T-helper 2 cell treated with Interferon-gamma antibody and Interleukin-4, amounts not matched to agents 5 μg/mL and 100 μg/mL, for 36 hours (primary cell): ENCODE measurements around the gene OTUD7B.
A peak's percentile ranks its signal among the peaks of the same experiment; 100 is the strongest.
"Not testable (repeated sequence)": the region's sequence is repeated elsewhere in the genome, so short reads cannot be mapped to it uniquely, and the experiment has no call there.

ENCODE experiments used
- DNase-seq: peaks from one replicate; pipeline ENCODE4 v3.0.0; 2021; ENCODE audit warnings: low spot score
- H3K27ac Mint-ChIP-seq: one replicate; pipeline ENCODE4 v1.8.0; 2021; ENCODE audit warnings: mild to moderate bottlenecking, mixed read lengths
- H3K27me3 Mint-ChIP-seq: one replicate; pipeline ENCODE4 v1.8.0; 2021; ENCODE audit warnings: low read depth, mixed read lengths
- H3K36me3 Mint-ChIP-seq: one replicate; pipeline ENCODE4 v1.8.0; 2021; ENCODE audit warnings: low read depth, mixed read lengths
- H3K4me1 Mint-ChIP-seq: one replicate; pipeline ENCODE4 v1.8.0; 2021; ENCODE audit warnings: low read depth, mixed read lengths
- H3K4me3 Mint-ChIP-seq: one replicate; pipeline ENCODE4 v1.8.0; 2022; ENCODE audit warnings: mild to moderate bottlenecking, moderate library complexity, mixed read lengths
- H3K9me3 Mint-ChIP-seq: one replicate; pipeline ENCODE4 v1.8.0; 2021; ENCODE audit warnings: mixed read lengths

OTUD7B gene

GRCh38 chr1:149957548-149957947 is 53.0 kb downstream of the OTUD7B start:
- H3K9me3 Mint-ChIP-seq, H3K4me3 Mint-ChIP-seq, H3K4me1 Mint-ChIP-seq, H3K27ac Mint-ChIP-seq, H3K27me3 Mint-ChIP-seq, DNase-seq: not testable (repeated sequence)
- peaks cover 16% of the 10 kb centered on the region for H3K36me3 Mint-ChIP-seq

GRCh38 chr1:149949911-149950310 is 60.6 kb downstream of the OTUD7B start:
- Mint-ChIP-seq H3K27ac (no peak overlapping the region), H3K27me3 (no peaks in the 10 kb centered on the region), H3K4me1 (no peaks in the 10 kb centered on the region), H3K4me3 (no peak overlapping the region), H3K9me3 (no peaks in the 10 kb centered on the region), H3K36me3 (peaks cover 12% of the 10 kb centered on the region)
- DNase-seq, result no peak

GRCh38 chr1:149945206-149945605 is 65.3 kb downstream of the OTUD7B start:
- Mint-ChIP-seq H3K27ac (no peak overlapping the region), H3K4me1 (peaks cover 5% of the 10 kb centered on the region), H3K36me3 (peaks cover 10% of the 10 kb centered on the region), H3K27me3 (no peaks in the 10 kb centered on the region), H3K9me3 (no peaks in the 10 kb centered on the region), H3K4me3 (no peak overlapping the region)
- DNase-seq, result no peak

- H3K27ac Mint-ChIP-seq, result no peak overlapping the region
- no peaks in the 10 kb centered on the region for H3K9me3 Mint-ChIP-seq
- no peak for DNase-seq
- no peak overlapping the region for H3K4me3 Mint-ChIP-seq
- peaks cover 15% of the 10 kb centered on the region for H3K4me1 Mint-ChIP-seq
- peaks cover 9% of the 10 kb centered on the region for H3K36me3 Mint-ChIP-seq
- H3K27me3 Mint-ChIP-seq, result no peaks in the 10 kb centered on the region
Observed at GRCh38 chr1:149942885-149943284, 67.6 kb downstream of the OTUD7B start.

- H3K4me3 Mint-ChIP-seq, result no peak overlapping the region
- no peak overlapping the region for H3K27ac Mint-ChIP-seq
- no peaks in the 10 kb centered on the region for H3K27me3 Mint-ChIP-seq
- H3K4me1 Mint-ChIP-seq, result peaks cover 22% of the 10 kb centered on the region
- no peaks in the 10 kb centered on the region for H3K9me3 Mint-ChIP-seq
- peaks cover 9% of the 10 kb centered on the region for H3K36me3 Mint-ChIP-seq
- DNase-seq, result no peak
Observed at GRCh38 chr1:149942207-149942606, 68.3 kb downstream of the OTUD7B start.

- DNase-seq, result no peak
- Mint-ChIP-seq H3K4me3 (no peak overlapping the region), H3K9me3 (no peaks in the 10 kb centered on the region), H3K27me3 (no peaks in the 10 kb centered on the region), H3K27ac (no peak overlapping the region), H3K36me3 (peaks cover 6% of the 10 kb centered on the region), H3K4me1 (peaks cover 25% of the 10 kb centered on the region)
Observed at GRCh38 chr1:149940427-149940826, 70.1 kb downstream of the OTUD7B start.

- H3K9me3 Mint-ChIP-seq, H3K27me3 Mint-ChIP-seq, H3K36me3 Mint-ChIP-seq, DNase-seq: not testable (repeated sequence)
- H3K4me3 Mint-ChIP-seq, result peak overlapping the region; percentile 44
- H3K27ac Mint-ChIP-seq, result peak overlapping the region; percentile 54
- H3K4me1 Mint-ChIP-seq, result peaks cover 25% of the 10 kb centered on the region
Observed at GRCh38 chr1:149938668-149939003, 71.9 kb downstream of the OTUD7B start.

GRCh38 chr1:149937759-149938158 is 72.8 kb downstream of the OTUD7B start:
- H3K36me3 Mint-ChIP-seq, result no peaks in the 10 kb centered on the region
- H3K9me3 Mint-ChIP-seq, result no peaks in the 10 kb centered on the region
- peak; percentile 24 for DNase-seq
- peaks cover 20% of the 10 kb centered on the region for H3K4me1 Mint-ChIP-seq
- peak overlapping the region; percentile 46 for H3K4me3 Mint-ChIP-seq
- no peaks in the 10 kb centered on the region for H3K27me3 Mint-ChIP-seq
- peak overlapping the region; percentile 63 for H3K27ac Mint-ChIP-seq

GRCh38 chr1:149936992-149937705 is 73.4 kb downstream of the OTUD7B start:
- peak overlapping the region; percentile 63 for H3K27ac Mint-ChIP-seq
- no peaks in the 10 kb centered on the region for H3K27me3 Mint-ChIP-seq
- no peaks in the 10 kb centered on the region for H3K9me3 Mint-ChIP-seq
- peak overlapping the region; percentile 46 for H3K4me3 Mint-ChIP-seq
- DNase-seq, result no peak
- no peaks in the 10 kb centered on the region for H3K36me3 Mint-ChIP-seq
- peaks cover 20% of the 10 kb centered on the region for H3K4me1 Mint-ChIP-seq

- no peak for DNase-seq
- no peaks in the 10 kb centered on the region for H3K36me3 Mint-ChIP-seq
- no peaks in the 10 kb centered on the region for H3K9me3 Mint-ChIP-seq
- H3K4me3 Mint-ChIP-seq, result peak within 1 kb of the TSS; percentile 46
- peaks cover 26% of the 10 kb centered on the region for H3K4me1 Mint-ChIP-seq
- no peaks in the 10 kb centered on the region for H3K27me3 Mint-ChIP-seq
- H3K27ac Mint-ChIP-seq, result peak within 1 kb of the TSS; percentile 63
Observed at GRCh38 chr1:149936170-149936991, 74.1 kb downstream of the OTUD7B start, which contains the start of gene MTMR11. Gene MTMR11, minus strand, starts transcription at chr1:149936879. Its CDS starts 232 bp downstream, at chr1:149936647.

- DNase-seq, result no peak
- H3K4me3 Mint-ChIP-seq, result no peak overlapping the region
- H3K27ac Mint-ChIP-seq, result no peak overlapping the region
- H3K27me3 Mint-ChIP-seq, result no peaks in the 10 kb centered on the region
- no peaks in the 10 kb centered on the region for H3K9me3 Mint-ChIP-seq
- H3K4me1 Mint-ChIP-seq, result peaks cover 36% of the 10 kb centered on the region
- H3K36me3 Mint-ChIP-seq, result no peaks in the 10 kb centered on the region
Observed at GRCh38 chr1:149934356-149934755, 76.2 kb downstream of the OTUD7B start.

- Mint-ChIP-seq H3K4me1 (peaks cover 40% of the 10 kb centered on the region), H3K4me3 (no peak overlapping the region), H3K36me3 (peaks cover 3% of the 10 kb centered on the region), H3K27ac (no peak overlapping the region), H3K27me3 (no peaks in the 10 kb centered on the region), H3K9me3 (no peaks in the 10 kb centered on the region)
- DNase-seq, result no peak
Observed at GRCh38 chr1:149933208-149933607, 77.3 kb downstream of the OTUD7B start.

- no peak overlapping the region for H3K4me3 Mint-ChIP-seq
- peaks cover 6% of the 10 kb centered on the region for H3K36me3 Mint-ChIP-seq
- no peak for DNase-seq
- H3K27me3 Mint-ChIP-seq, result no peaks in the 10 kb centered on the region
- no peak overlapping the region for H3K27ac Mint-ChIP-seq
- H3K4me1 Mint-ChIP-seq, result peaks cover 34% of the 10 kb centered on the region
- no peaks in the 10 kb centered on the region for H3K9me3 Mint-ChIP-seq
Observed at GRCh38 chr1:149932474-149932873, 78.1 kb downstream of the OTUD7B start.

GRCh38 chr1:149931212-149931790 is 79.2 kb downstream of the OTUD7B start:
- H3K36me3 Mint-ChIP-seq, result peaks cover 11% of the 10 kb centered on the region
- H3K27me3 Mint-ChIP-seq, result no peaks in the 10 kb centered on the region
- peaks cover 29% of the 10 kb centered on the region for H3K4me1 Mint-ChIP-seq
- DNase-seq, result no peak
- H3K9me3 Mint-ChIP-seq, result no peaks in the 10 kb centered on the region
- peak overlapping the region; percentile 85 for H3K27ac Mint-ChIP-seq
- peak overlapping the region; percentile 65 for H3K4me3 Mint-ChIP-seq
